Measurements from ENCODE around the gene PIK3R5. TPM values are rescaled to one million over a fixed set of nuclear protein-coding genes. Genes with fewer than 3 reads are reported as not detected.
A peak's percentile ranks its signal among the peaks of the same experiment; 100 is the strongest.

The PIK3R5 gene
- total RNA-seq, 4 donors from 2014 or later, result 3.6 to 12.0 (median 8.2) TPM

DNA sequence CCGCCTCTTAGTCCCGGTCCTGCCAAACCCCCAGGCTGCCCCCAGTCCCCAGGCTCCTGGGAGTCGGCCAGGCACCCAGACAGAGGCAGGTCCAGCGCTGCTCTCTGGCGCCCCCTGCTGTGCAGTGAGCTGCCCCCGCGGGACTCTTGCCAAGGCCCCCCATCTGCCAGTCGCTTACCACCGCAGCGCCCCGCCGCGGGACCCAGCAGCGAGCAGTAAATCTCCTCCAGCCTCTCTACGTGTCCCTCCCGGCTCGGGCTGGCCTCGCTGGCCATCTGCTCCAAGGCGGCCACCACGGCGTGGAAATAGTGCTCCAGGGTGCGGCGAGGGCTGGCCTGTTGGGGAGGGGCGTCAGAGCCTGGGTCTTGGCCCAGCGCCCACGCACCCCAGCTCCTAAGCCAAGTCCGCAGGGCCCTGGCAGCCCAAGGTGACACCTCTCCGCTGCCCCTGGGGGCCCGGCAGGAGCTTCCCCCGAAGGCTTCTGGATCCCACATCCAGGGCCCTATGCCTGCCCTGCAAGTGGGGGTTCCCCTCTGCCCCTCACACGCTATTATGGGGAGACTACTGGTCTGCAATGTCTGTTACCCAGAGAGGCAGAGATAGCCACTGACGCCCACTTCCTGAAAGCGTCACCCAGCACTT, 132.7 kb downstream of the PIK3R5 start:
- 43 to 48% methylated on average over 22 to 30 of the region's 33 CpGs for WGBS, 2 donors
- peak in 1 of 2 donors; percentile 86 for DNase-seq (ENCODE audit: low spot score in 2 of 2)
- TF ChIP-seq POLR2A (IDR thresholded peaks at IDR 0.05) (no peak), CTCF (IDR thresholded peaks at IDR 0.05) (no peak)
- intact Hi-C loops (cut with DNase I; ENCODE audit: low total_unique reads), result no loop called here
- no peak overlapping the region for H3K4me3 ChIP-seq (ENCODE audit: low read depth, poor library complexity, severe bottlenecking)

DNA sequence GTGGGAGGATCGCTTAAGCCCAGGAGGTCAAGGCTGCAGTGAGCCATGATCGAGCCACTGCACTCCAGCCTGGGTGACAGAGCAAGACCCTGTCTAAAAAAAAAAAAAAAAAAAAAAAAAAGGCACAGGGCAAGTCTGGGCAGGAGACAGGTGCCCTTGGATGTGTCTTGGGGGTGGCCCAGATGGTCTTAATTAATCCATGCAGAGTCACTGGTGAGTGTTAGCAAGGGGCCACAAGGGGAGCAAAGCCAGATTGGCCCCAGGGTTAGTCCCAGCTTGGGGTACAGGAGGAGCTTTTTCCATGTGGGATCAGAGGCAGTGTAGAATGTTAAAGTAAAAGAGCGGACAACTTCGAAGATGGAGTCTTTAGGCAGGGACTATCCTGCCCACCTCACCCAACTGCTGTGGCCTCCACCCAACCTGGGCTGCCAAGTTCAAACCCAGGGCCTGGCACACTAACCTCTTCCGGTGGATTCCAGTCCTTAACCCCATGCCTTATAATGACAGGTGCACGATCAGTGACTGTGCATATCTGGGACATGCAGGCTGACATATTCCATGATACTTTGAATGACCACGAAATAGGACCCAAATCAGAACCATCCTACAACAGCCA, 134.2 kb downstream of the PIK3R5 start:
- intact Hi-C loops (cut with DNase I; ENCODE audit: low total_unique reads), result no loop called here
- TF ChIP-seq CTCF (IDR thresholded peaks at IDR 0.05) (no peak), POLR2A (IDR thresholded peaks at IDR 0.05) (no peak)
- WGBS, 2 donors, result 72 to 76% methylated on average over 7 of the region's 7 CpGs
- DNase-seq (ENCODE audit: low spot score in 2 of 2), result peak in 1 of 2 donors; percentile 59
- H3K4me3 ChIP-seq (ENCODE audit: low read depth, poor library complexity, severe bottlenecking), result no peak overlapping the region

DNA sequence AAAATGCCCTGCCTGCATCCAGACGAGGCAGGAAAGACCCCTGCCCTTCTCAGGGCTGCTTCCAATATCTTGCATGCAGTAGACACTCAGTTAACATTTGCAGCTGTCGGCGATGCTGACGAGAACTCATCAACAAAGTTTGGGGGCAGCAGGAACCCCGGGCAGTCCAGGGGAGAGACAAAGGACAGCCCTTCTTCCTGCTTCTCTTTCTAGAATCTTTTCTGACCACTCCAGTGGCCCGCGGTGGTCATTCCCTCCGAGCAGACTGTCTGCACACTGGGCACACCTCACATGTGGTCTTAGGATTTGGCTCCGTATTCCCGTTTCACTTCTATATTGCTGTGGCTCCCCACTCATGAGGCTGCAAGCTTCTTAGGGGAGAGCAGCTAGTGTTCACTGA, 135.4 kb downstream of the PIK3R5 start:
- intact Hi-C loops (cut with DNase I; ENCODE audit: low total_unique reads), result no loop called here
- no peak for TF ChIP-seq POLR2A (IDR thresholded peaks at IDR 0.05)
- no peak for TF ChIP-seq CTCF (IDR thresholded peaks at IDR 0.05)
- DNase-seq (ENCODE audit: low spot score in 2 of 2), result peak in 1 of 2 donors; percentile 46
- no peak overlapping the region for H3K4me3 ChIP-seq (ENCODE audit: low read depth, poor library complexity, severe bottlenecking)
- 76 to 81% methylated on average over 10 of the region's 10 CpGs for WGBS, 2 donors

DNA sequence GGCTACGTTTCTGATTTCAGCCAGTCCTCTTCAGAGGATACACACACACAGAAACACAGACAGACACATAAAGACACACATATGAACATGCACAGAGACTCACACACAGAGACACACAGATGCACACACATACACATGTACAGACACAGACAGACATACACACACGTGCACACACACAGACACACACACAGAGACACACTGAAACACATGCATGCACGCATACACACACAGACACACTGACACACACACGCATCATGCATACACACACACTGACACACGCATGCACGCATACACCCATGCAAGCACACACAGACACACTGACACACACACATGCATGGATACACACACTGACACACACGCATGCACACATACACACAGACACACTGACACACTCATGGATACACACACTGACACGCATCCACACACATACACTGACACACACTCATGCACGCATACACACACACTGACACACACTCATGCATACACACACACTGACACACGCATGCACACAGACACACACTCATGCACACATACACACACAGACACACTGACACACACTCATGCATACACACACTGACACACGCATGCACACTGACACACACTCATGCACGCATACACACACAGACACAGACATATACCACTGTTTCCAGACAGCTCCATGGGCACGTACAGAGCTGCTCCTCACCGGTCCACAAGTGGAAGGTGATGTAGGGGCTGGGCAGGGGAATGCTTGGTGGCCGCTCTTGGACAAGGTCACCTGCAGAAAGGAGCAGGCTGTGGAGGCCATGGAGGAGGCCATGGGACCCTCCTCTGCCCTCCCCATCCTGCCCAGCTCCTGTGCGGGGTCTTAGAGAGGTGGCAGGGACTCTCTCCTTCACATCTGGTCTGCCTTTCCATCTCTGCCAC, 136.2 kb downstream of the PIK3R5 start:
- TF ChIP-seq POLR2A (IDR thresholded peaks at IDR 0.05) (no peak), CTCF (IDR thresholded peaks at IDR 0.05) (no peak)
- intact Hi-C loops (cut with DNase I; ENCODE audit: low total_unique reads), result no loop called here
- WGBS, 2 donors, result 87 to 90% methylated on average over 16 of the region's 16 CpGs
- DNase-seq (ENCODE audit: low spot score in 2 of 2), result peak in 1 of 2 donors; percentile 62
- no peak overlapping the region for H3K4me3 ChIP-seq (ENCODE audit: low read depth, poor library complexity, severe bottlenecking)

Other genes with a start within 250 kb of the PIK3R5 start
- gene CCDC42, start 220.9 kb downstream of the PIK3R5 start, total RNA-seq, result not detected
- not detected for gene SPDYE4, start 207.2 kb downstream of the PIK3R5 start, total RNA-seq
- under 1 TPM in 2 of 4 donors, not detected in 2; 0.19 to 0.23 TPM for gene MFSD6L, start 166.3 kb downstream of the PIK3R5 start, total RNA-seq
- gene PIK3R6, start 98.0 kb downstream of the PIK3R5 start, total RNA-seq, result 1 to 10 TPM in 2 of 4 donors, under 1 TPM in 2; 0.52 to 2.5 (median 1.1) TPM
- gene NTN1, start 55.8 kb upstream of the PIK3R5 start, total RNA-seq, result 10 to 100 TPM in 2 of 4 donors, 1 to 10 TPM in 2; 5.9 to 11.6 (median 8.5) TPM

Data from lower leg skin (tissue), 4 donors.